PC-9 (cell line): ENCODE measurements around the gene RPL19. TPM values are rescaled to one million over a fixed set of nuclear protein-coding genes. Genes with fewer than 3 reads are reported as not detected.

Source experiments
- BruUV-seq: library from RNA; stranded (reverse); fragments of 400-500 nt; replicated peaks from 2 replicates; lab custom pipeline; 2021; lab: Mats Ljungman, UMichigan
- CTCF ChIA-PET: fragments of 300-600 bp; sonication (Branson Sonifier 250); formaldehyde crosslinking; loops from one replicate; lab custom pipeline; 2022; ENCODE audit warnings: antibody characterized with exemption; lab: Charles Lee
- POLR2A ChIA-PET: fragments of 300-600 bp; sonication (Branson Sonifier 250); formaldehyde crosslinking; loops from one replicate; lab custom pipeline; 2022; ENCODE audit warnings: antibody characterized with exemption; ENCODE audit not compliant: unreplicated experiment; lab: Charles Lee
- DNase-seq, 2 experiments: peaks; one replicate each; pipeline versions ENCODE4 v3.0.0 to v3.0.0-alpha.2; 2015 to 2022; ENCODE audit warnings: mixed read lengths in 1 of 2
- H2AFZ ChIP-seq: fragments of 200-600 bp; sonication (generic); 2 replicates; pipeline ENCODE4 v1.8.1; 2017; ENCODE audit warnings: antibody characterized with exemption
- H3F3A ChIP-seq: fragments of 200-600 bp; sonication (generic); 2 replicates; pipeline ENCODE4 v1.8.1; 2017; ENCODE audit warnings: antibody characterized with exemption, mild to moderate bottlenecking, low read depth; ENCODE audit not compliant: insufficient read depth
- H3K27ac ChIP-seq: fragments of 200-600 bp; sonication (generic); 2 replicates; pipeline ENCODE4 v1.6.1; 2016; ENCODE audit warnings: mixed run types
- H3K27me3 ChIP-seq: fragments of 200-600 bp; sonication (generic); 2 replicates; pipeline ENCODE4 v1.6.1; 2016; ENCODE audit warnings: low read depth, mixed run types; ENCODE audit not compliant: insufficient read depth
- H3K36me3 ChIP-seq: fragments of 200-600 bp; sonication (generic); 2 replicates; pipeline ENCODE4 v1.6.1; 2016; ENCODE audit warnings: low read depth, mixed run types
- H3K4me1 ChIP-seq: fragments of 200-600 bp; sonication (generic); replicated peaks from 2 replicates; pipeline ENCODE4 v1.6.1; 2016; ENCODE audit warnings: mixed run types; ENCODE audit not compliant: insufficient read depth
- H3K4me2 ChIP-seq: fragments of 200-600 bp; sonication (generic); 2 replicates; pipeline ENCODE4 v1.6.1; 2017; ENCODE audit warnings: mixed run types
- H3K4me3 ChIP-seq: fragments of 200-600 bp; sonication (generic); 2 replicates; pipeline ENCODE4 v1.6.1; 2016; ENCODE audit warnings: mixed run types
- H3K79me2 ChIP-seq: fragments of 200-600 bp; sonication (generic); 2 replicates; pipeline ENCODE4 v1.6.1; 2017; ENCODE audit warnings: low read depth, mixed run types
- H3K9me2 ChIP-seq: fragments of 200-600 bp; sonication (generic); 2 replicates; pipeline ENCODE4 v1.8.1; 2017; ENCODE audit warnings: mild to moderate bottlenecking; ENCODE audit not compliant: insufficient read depth
- H3K9me3 ChIP-seq: fragments of 200-600 bp; sonication (generic); 2 replicates; pipeline ENCODE4 v1.8.1; 2016; ENCODE audit warnings: low read depth; ENCODE audit not compliant: insufficient read depth
- H4K20me1 ChIP-seq: fragments of 200-600 bp; sonication (generic); 2 replicates; pipeline ENCODE4 v1.8.1; 2017; ENCODE audit not compliant: insufficient read depth
- CTCF ChIP-seq: fragments of 200-600 bp; sonication (generic); conservative IDR thresholded peaks from 2 replicates; pipeline ENCODE4 v1.6.1; 2017; ENCODE audit warnings: mixed run types, antibody characterized with exemption, mild to moderate bottlenecking, moderate library complexity
- EZH2 ChIP-seq: fragments of 200-600 bp; sonication (generic); IDR thresholded peaks from 2 replicates; pipeline ENCODE4 v1.8.0; 2017; ENCODE audit warnings: antibody characterized with exemption, low read depth
- intact Hi-C: fragments of 100-400 bp; cut with micrococcal nuclease; formaldehyde crosslinking; loops from one replicate; pipeline ENCODE4 v1.10.0; 2022; ENCODE audit not compliant: unreplicated experiment
- total RNA-seq: library from RNA; stranded (reverse); gene quantifications from 2 replicates; pipeline ENCODE4 v1.2.3, GENCODE V29; 2021

Gene RPL19
- total RNA-seq, 1 experiment from 2014 or later: 1,670 TPM

- Histone ChIP-seq H2AFZ (no peak overlapping the region), H3K27ac (no peak overlapping the region), H3F3A (peaks cover 8% of the 10 kb centered on the region; the same call in 1 of the 2 replicates), H4K20me1 (no peaks in the 10 kb centered on the region), H3K9me3 (no peaks in the 10 kb centered on the region), H3K79me2 (no peaks in the 10 kb centered on the region), H3K27me3 (peaks cover 8% of the 10 kb centered on the region; the same call in 1 of the 2 replicates), H3K4me2 (no peak overlapping the region), H3K36me3 (no peaks in the 10 kb centered on the region), H3K4me3 (no peak overlapping the region), H3K4me1 (0 out of 2 replicates have a peak, but pooled peaks cover 4% of the 10 kb centered on the region), H3K9me2 (no peaks in the 10 kb centered on the region)
- no peak for DNase-seq
- no peak for TF ChIP-seq CTCF
- no peak for TF ChIP-seq EZH2
- no TSS peak for BruUV-seq
- intact Hi-C loops: no loop called here
- ChIA-PET POLR2A (interaction anchor here (0.8 kb wide), 2 partner anchors 14 to 240 kb away, joined by 3 to 7 read pairs; partner anchors contain the start of gene PLXDC1), CTCF (interaction anchor here (0.6 to 1.9 kb wide), 8 partner anchors 10 to 332 kb away, joined by 3 to 9 read pairs (median 6); partner anchors contain the start of genes PLXDC1 and RPL19)
Measured at GRCh38 chr17:39165178-39165840, 34.8 kb upstream of the RPL19 start.

- Histone ChIP-seq H3K9me3 (no peaks in the 10 kb centered on the region), H4K20me1 (no peaks in the 10 kb centered on the region), H3K36me3 (no peaks in the 10 kb centered on the region), H3K4me3 (no peak within 1 kb of the TSS), H3K4me2 (no peak within 1 kb of the TSS), H3K27ac (no peak within 1 kb of the TSS), H3K4me1 (0 out of 2 replicates have a peak, but pooled peaks cover 4% of the 10 kb centered on the region), H3K79me2 (no peaks in the 10 kb centered on the region), H2AFZ (no peak within 1 kb of the TSS), H3K9me2 (no peaks in the 10 kb centered on the region), H3K27me3 (peaks cover 8% of the 10 kb centered on the region; the same call in 1 of the 2 replicates), H3F3A (peaks cover 8% of the 10 kb centered on the region; the same call in 1 of the 2 replicates)
- BruUV-seq: no TSS peak
- intact Hi-C loops: no loop called here
- TF ChIP-seq CTCF: no peak
- TF ChIP-seq EZH2: no peak
- CTCF ChIA-PET: interaction anchor here (1.9 kb wide), 1 partner anchor 41 kb away, joined by 5 read pairs; no protein-coding TSS in a partner anchor
- DNase-seq: no peak
- POLR2A ChIA-PET: interaction anchor here (0.6 to 0.7 kb wide), 3 partner anchors 9 to 395 kb away, joined by 3 to 4 read pairs (median 3); no protein-coding TSS in a partner anchor
Measured at GRCh38 chr17:39165841-39166349, 34.2 kb upstream of the RPL19 start, which contains the start of gene ARL5C. ARL5C (minus strand) TSS chr17:39166161; CDS start chr17:39165760, 401 bp downstream.

GRCh38 chr17:39166437-39167335 is 33.4 kb upstream of the RPL19 start:
- H3K27ac ChIP-seq: no peak overlapping the region
- no peak overlapping the region for H3K4me3 ChIP-seq
- intact Hi-C loops: no loop called here
- H3F3A ChIP-seq: peaks cover 8% of the 10 kb centered on the region; the same call in 1 of the 2 replicates
- H3K4me1 ChIP-seq: 0 out of 2 replicates have a peak, but pooled peaks cover 4% of the 10 kb centered on the region
- no peak for DNase-seq
- ChIA-PET CTCF (interaction anchor here (0.7 kb wide), 1 partner anchor 225 kb away, joined by 4 read pairs; no protein-coding TSS in a partner anchor), POLR2A (interaction anchor here (0.6 to 0.7 kb wide), 3 partner anchors 8 to 396 kb away, joined by 3 to 4 read pairs (median 3); no protein-coding TSS in a partner anchor)
- H3K36me3 ChIP-seq: no peaks in the 10 kb centered on the region
- H3K4me2 ChIP-seq: no peak overlapping the region
- H4K20me1 ChIP-seq: no peaks in the 10 kb centered on the region
- no peaks in the 10 kb centered on the region for H3K9me2 ChIP-seq
- no TSS peak for BruUV-seq
- no peaks in the 10 kb centered on the region for H3K9me3 ChIP-seq
- no peaks in the 10 kb centered on the region for H3K79me2 ChIP-seq
- H2AFZ ChIP-seq: no peak overlapping the region
- TF ChIP-seq EZH2: no peak
- no peak for TF ChIP-seq CTCF
- H3K27me3 ChIP-seq: peaks cover 8% of the 10 kb centered on the region; the same call in 1 of the 2 replicates
